HEK293 (cell line): ENCODE data around the gene UGGT1.

Experiments used
- CTCF ChIA-PET: fragments of 350-600 bp; formaldehyde crosslinking; extraction: SDS; loops from one replicate; lab custom pipeline; 2021; ENCODE audit warnings: antibody characterized with exemption; lab: Yijun Ruan, JAX
- POLR2A ChIA-PET: fragments of 300-600 bp; formaldehyde crosslinking; extraction: SDS; loops from one replicate; lab custom pipeline; 2020; ENCODE audit warnings: antibody characterized with exemption, inconsistent platforms; lab: Yijun Ruan, JAX
- H3K27ac ChIP-seq: fragments of 200-500 bp; sonication (Bioruptor generic); 2 replicates; pipeline ENCODE4 v1.5.1; 2014; ENCODE audit warnings: low read depth, low read length, control low read depth, inconsistent platforms; ENCODE audit errors: extremely low read depth
- H3K36me3 ChIP-seq, 2 experiments: fragments of 200-500 bp in 1 of 2; sonication (Bioruptor generic) in 1 of 2; 1 replicate in 1 of 2; 2 replicates in 1 of 2; pipeline ENCODE4 v1.5.1; 2014 to 2017; ENCODE audit warnings: inconsistent platforms in 2 of 2, low read length in 2 of 2; ENCODE audit not compliant: control insufficient read depth in 2 of 2, insufficient read depth in 1 of 2
- H3K4me1 ChIP-seq: fragments of 200-500 bp; sonication (Bioruptor generic); 2 replicates; pipeline ENCODE4 v1.5.1; 2014; ENCODE audit warnings: mild to moderate bottlenecking, low read length, inconsistent platforms; ENCODE audit not compliant: control insufficient read depth, insufficient read depth
- H3K4me3 ChIP-seq: 2 replicates; pipeline ENCODE4 v1.5.1; 2011; ENCODE audit warnings: low read depth, mild to moderate bottlenecking, control low read depth, low read length, moderate library complexity
- H3K9me3 ChIP-seq: fragments of 200-500 bp; sonication (Bioruptor generic); 2 replicates; pipeline ENCODE4 v1.5.1; 2014; ENCODE audit warnings: low read depth, low read length, inconsistent platforms; ENCODE audit not compliant: control insufficient read depth, insufficient read depth
- FEZF1 ChIP-seq: fragments of 450-650 bp; formaldehyde crosslinking; IDR thresholded peaks from 2 replicates; pipeline ENCODE4 v1.5.1; 2016; ENCODE audit warnings: missing biosample characterization, missing genetic modification characterization
- GLIS1 ChIP-seq: fragments of 450-650 bp; formaldehyde crosslinking; IDR thresholded peaks from 2 replicates; pipeline ENCODE4 v1.5.1; 2016; ENCODE audit warnings: missing biosample characterization, missing genetic modification characterization
- HOXC10 ChIP-seq: sonication (generic); formaldehyde crosslinking; IDR thresholded peaks from 2 replicates; pipeline ENCODE4 v1.8.1; 2023; ENCODE audit warnings: mild to moderate bottlenecking, missing genetic modification reagents
- MYNN ChIP-seq: fragments of 450-650 bp; formaldehyde crosslinking; IDR thresholded peaks from 2 replicates; pipeline ENCODE4 v1.5.1; 2016; ENCODE audit warnings: missing biosample characterization, missing genetic modification characterization, borderline replicate concordance
- ZBTB17 ChIP-seq: fragments of 450-650 bp; formaldehyde crosslinking; IDR thresholded peaks from 2 replicates; pipeline ENCODE4 v1.5.1; 2016; ENCODE audit warnings: missing biosample characterization, missing genetic modification characterization
- ZBTB21 ChIP-seq: fragments of 450-650 bp; formaldehyde crosslinking; IDR thresholded peaks from 2 replicates; pipeline ENCODE4 v1.5.1; 2017; ENCODE audit warnings: missing biosample characterization, missing genetic modification characterization
- ZBTB8A ChIP-seq: fragments of 450-650 bp; formaldehyde crosslinking; IDR thresholded peaks from 2 replicates; pipeline ENCODE4 v1.5.1; 2016; ENCODE audit warnings: missing biosample characterization, missing genetic modification characterization
- ZEB2 ChIP-seq: fragments of 450-650 bp; formaldehyde crosslinking; IDR thresholded peaks from 2 replicates; pipeline ENCODE4 v1.5.1; 2016; ENCODE audit warnings: missing biosample characterization, missing genetic modification characterization
- ZNF112 ChIP-seq: fragments of 450-650 bp; formaldehyde crosslinking; IDR thresholded peaks from 2 replicates; pipeline ENCODE4 v1.5.0; 2017; ENCODE audit warnings: missing biosample characterization, missing genetic modification characterization
- ZNF157 ChIP-seq: fragments of 450-650 bp; formaldehyde crosslinking; IDR thresholded peaks from 2 replicates; pipeline ENCODE4 v1.5.1; 2016; ENCODE audit warnings: missing biosample characterization, missing genetic modification characterization
- ZNF175 ChIP-seq: fragments of 450-650 bp; formaldehyde crosslinking; IDR thresholded peaks from 2 replicates; pipeline ENCODE4 v1.5.1; 2016; ENCODE audit warnings: missing biosample characterization, missing genetic modification characterization
- ZNF266 ChIP-seq: fragments of 450-650 bp; formaldehyde crosslinking; IDR thresholded peaks from 2 replicates; pipeline ENCODE4 v1.5.1; 2016; ENCODE audit warnings: missing biosample characterization, missing genetic modification characterization, low read depth
- ZNF366 ChIP-seq: fragments of 450-650 bp; formaldehyde crosslinking; conservative IDR thresholded peaks from 2 replicates; pipeline ENCODE4 v1.5.1; 2016; ENCODE audit warnings: missing biosample characterization, missing genetic modification characterization
- ZNF473 ChIP-seq: fragments of 450-650 bp; formaldehyde crosslinking; IDR thresholded peaks from 2 replicates; pipeline ENCODE4 v1.5.1; 2017; ENCODE audit warnings: missing biosample characterization, missing genetic modification characterization
- ZNF48 ChIP-seq: fragments of 450-650 bp; formaldehyde crosslinking; IDR thresholded peaks from 2 replicates; pipeline ENCODE4 v1.5.1; 2016; ENCODE audit warnings: missing biosample characterization, missing genetic modification characterization
- ZNF501 ChIP-seq: fragments of 450-650 bp; formaldehyde crosslinking; IDR thresholded peaks from 2 replicates; pipeline ENCODE4 v1.5.1; 2016; ENCODE audit warnings: missing biosample characterization, missing genetic modification characterization
- ZNF521 ChIP-seq: fragments of 450-650 bp; formaldehyde crosslinking; IDR thresholded peaks from 2 replicates; pipeline ENCODE4 v1.5.1; 2017; ENCODE audit warnings: missing biosample characterization, mild to moderate bottlenecking, missing genetic modification characterization
- ZNF558 ChIP-seq: fragments of 450-650 bp; formaldehyde crosslinking; IDR thresholded peaks from 2 replicates; pipeline ENCODE4 v1.5.1; 2016; ENCODE audit warnings: missing biosample characterization, missing genetic modification characterization
- ZNF624 ChIP-seq: fragments of 450-650 bp; formaldehyde crosslinking; IDR thresholded peaks from 2 replicates; pipeline ENCODE4 v1.5.1; 2017; ENCODE audit warnings: missing biosample characterization, missing genetic modification characterization
- ZNF776 ChIP-seq: fragments of 450-650 bp; formaldehyde crosslinking; IDR thresholded peaks from 2 replicates; pipeline ENCODE4 v1.5.0; 2017; ENCODE audit warnings: missing biosample characterization, missing genetic modification characterization, borderline replicate concordance
- ZNF837 ChIP-seq: fragments of 450-650 bp; formaldehyde crosslinking; IDR thresholded peaks from 2 replicates; pipeline ENCODE4 v1.5.1; 2016; ENCODE audit warnings: missing biosample characterization, missing genetic modification characterization
- ZXDB ChIP-seq: fragments of 450-650 bp; formaldehyde crosslinking; IDR thresholded peaks from 2 replicates; pipeline ENCODE4 v1.5.1; 2016; ENCODE audit warnings: missing biosample characterization, missing genetic modification characterization
- TF ChIP-seq, protein P1 (sequence below): fragments of 450-650 bp; formaldehyde crosslinking; IDR thresholded peaks from 2 replicates; pipeline ENCODE4 v1.5.1; 2016; ENCODE audit warnings: missing biosample characterization, missing genetic modification characterization
- TF ChIP-seq, protein P2 (sequence below): fragments of 450-650 bp; formaldehyde crosslinking; conservative IDR thresholded peaks from 2 replicates; pipeline ENCODE4 v1.5.1; 2016; ENCODE audit warnings: low read depth, missing biosample characterization, missing genetic modification characterization
- TF ChIP-seq, protein P3 (sequence below): fragments of 450-650 bp; formaldehyde crosslinking; IDR thresholded peaks from 2 replicates; pipeline ENCODE4 v1.5.1; 2016; ENCODE audit warnings: missing biosample characterization, missing genetic modification characterization
- TF ChIP-seq, protein P4 (sequence below): fragments of 450-650 bp; formaldehyde crosslinking; IDR thresholded peaks from 2 replicates; pipeline ENCODE4 v1.5.1; 2017; ENCODE audit warnings: missing biosample characterization, missing genetic modification characterization

The UGGT1 gene

DNA sequence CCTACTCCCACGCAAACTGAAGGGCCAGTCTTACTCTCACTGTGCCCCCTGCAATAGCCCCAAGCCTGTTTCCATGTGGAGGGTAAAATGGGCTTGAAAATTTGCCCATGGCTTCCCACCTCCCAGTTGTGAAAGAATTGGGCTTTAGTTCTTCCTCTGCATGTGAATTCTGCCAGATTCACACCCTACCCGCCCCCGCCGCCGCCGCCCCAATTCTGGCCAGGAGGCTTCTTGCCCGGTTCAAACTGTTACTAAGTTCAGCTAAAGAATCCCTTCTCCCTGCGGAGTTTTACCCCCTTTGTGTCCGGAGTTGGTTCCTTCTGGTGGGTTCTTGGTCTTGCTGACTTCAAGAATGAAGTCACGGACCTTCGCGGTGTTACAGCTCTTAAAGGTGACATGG lies 37.7 kb upstream of the UGGT1 start:
- no peaks in the 10 kb centered on the region for H3K36me3 ChIP-seq
- TF ChIP-seq, protein P1, sequence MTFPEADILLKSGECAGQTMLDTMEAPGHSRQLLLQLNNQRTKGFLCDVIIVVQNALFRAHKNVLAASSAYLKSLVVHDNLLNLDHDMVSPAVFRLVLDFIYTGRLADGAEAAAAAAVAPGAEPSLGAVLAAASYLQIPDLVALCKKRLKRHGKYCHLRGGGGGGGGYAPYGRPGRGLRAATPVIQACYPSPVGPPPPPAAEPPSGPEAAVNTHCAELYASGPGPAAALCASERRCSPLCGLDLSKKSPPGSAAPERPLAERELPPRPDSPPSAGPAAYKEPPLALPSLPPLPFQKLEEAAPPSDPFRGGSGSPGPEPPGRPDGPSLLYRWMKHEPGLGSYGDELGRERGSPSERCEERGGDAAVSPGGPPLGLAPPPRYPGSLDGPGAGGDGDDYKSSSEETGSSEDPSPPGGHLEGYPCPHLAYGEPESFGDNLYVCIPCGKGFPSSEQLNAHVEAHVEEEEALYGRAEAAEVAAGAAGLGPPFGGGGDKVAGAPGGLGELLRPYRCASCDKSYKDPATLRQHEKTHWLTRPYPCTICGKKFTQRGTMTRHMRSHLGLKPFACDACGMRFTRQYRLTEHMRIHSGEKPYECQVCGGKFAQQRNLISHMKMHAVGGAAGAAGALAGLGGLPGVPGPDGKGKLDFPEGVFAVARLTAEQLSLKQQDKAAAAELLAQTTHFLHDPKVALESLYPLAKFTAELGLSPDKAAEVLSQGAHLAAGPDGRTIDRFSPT (tag by site-specific recombination) = no peak
- TF ChIP-seq ZBTB21 (tag by site-specific recombination) (no peak), ZNF175 (no peak), GLIS1 (tag by site-specific recombination) (no peak), ZNF157 (tag by site-specific recombination) (no peak), ZNF266 (tag by site-specific recombination) (no peak), FEZF1 (tag by site-specific recombination) (no peak), ZNF776 (tag by site-specific recombination) (no peak), ZNF521 (no peak), ZNF501 (tag by site-specific recombination) (no peak), ZBTB17 (no peak)
- TF ChIP-seq, protein P2, sequence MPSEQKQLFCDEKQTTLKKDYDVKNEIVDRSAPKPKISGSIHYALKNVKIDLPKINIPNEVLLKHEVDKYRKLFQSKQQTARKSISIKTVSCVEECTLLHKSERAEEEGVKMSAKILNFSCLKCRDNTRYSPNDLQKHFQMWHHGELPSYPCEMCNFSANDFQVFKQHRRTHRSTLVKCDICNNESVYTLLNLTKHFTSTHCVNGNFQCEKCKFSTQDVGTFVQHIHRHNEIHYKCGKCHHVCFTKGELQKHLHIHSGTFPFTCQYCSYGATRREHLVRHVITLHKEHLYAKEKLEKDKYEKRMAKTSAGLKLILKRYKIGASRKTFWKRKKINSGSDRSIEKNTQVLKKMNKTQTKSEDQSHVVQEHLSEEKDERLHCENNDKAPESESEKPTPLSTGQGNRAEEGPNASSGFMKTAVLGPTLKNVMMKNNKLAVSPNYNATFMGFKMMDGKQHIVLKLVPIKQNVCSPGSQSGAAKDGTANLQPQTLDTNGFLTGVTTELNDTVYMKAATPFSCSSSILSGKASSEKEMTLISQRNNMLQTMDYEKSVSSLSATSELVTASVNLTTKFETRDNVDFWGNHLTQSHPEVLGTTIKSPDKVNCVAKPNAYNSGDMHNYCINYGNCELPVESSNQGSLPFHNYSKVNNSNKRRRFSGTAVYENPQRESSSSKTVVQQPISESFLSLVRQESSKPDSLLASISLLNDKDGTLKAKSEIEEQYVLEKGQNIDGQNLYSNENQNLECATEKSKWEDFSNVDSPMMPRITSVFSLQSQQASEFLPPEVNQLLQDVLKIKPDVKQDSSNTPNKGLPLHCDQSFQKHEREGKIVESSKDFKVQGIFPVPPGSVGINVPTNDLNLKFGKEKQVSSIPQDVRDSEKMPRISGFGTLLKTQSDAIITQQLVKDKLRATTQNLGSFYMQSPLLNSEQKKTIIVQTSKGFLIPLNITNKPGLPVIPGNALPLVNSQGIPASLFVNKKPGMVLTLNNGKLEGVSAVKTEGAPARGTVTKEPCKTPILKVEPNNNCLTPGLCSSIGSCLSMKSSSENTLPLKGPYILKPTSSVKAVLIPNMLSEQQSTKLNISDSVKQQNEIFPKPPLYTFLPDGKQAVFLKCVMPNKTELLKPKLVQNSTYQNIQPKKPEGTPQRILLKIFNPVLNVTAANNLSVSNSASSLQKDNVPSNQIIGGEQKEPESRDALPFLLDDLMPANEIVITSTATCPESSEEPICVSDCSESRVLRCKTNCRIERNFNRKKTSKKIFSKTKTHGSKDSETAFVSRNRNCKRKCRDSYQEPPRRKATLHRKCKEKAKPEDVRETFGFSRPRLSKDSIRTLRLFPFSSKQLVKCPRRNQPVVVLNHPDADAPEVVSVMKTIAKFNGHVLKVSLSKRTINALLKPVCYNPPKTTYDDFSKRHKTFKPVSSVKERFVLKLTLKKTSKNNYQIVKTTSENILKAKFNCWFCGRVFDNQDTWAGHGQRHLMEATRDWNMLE = no peak
- TF ChIP-seq, protein P3, sequence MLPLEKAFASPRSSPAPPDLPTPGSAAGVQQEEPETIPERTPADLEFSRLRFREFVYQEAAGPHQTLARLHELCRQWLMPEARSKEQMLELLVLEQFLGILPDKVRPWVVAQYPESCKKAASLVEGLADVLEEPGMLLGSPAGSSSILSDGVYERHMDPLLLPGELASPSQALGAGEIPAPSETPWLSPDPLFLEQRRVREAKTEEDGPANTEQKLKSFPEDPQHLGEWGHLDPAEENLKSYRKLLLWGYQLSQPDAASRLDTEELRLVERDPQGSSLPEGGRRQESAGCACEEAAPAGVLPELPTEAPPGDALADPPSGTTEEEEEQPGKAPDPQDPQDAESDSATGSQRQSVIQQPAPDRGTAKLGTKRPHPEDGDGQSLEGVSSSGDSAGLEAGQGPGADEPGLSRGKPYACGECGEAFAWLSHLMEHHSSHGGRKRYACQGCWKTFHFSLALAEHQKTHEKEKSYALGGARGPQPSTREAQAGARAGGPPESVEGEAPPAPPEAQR = no peak
- H3K4me1 ChIP-seq = no peaks in the 10 kb centered on the region
- POLR2A ChIA-PET = interaction anchor here (0.8 kb wide), 1 partner anchor 37 kb away, joined by 5 read pairs; the partner anchor contains the start of gene UGGT1
- no peak overlapping the region for H3K27ac ChIP-seq
- CTCF ChIA-PET = interaction anchor here (0.8 to 1.8 kb wide), 3 partner anchors 9 to 124 kb away, joined by 3 to 4 read pairs (median 4); no protein-coding TSS in a partner anchor
- H3K4me3 ChIP-seq = no peak overlapping the region
- H3K9me3 ChIP-seq = no peaks in the 10 kb centered on the region

DNA sequence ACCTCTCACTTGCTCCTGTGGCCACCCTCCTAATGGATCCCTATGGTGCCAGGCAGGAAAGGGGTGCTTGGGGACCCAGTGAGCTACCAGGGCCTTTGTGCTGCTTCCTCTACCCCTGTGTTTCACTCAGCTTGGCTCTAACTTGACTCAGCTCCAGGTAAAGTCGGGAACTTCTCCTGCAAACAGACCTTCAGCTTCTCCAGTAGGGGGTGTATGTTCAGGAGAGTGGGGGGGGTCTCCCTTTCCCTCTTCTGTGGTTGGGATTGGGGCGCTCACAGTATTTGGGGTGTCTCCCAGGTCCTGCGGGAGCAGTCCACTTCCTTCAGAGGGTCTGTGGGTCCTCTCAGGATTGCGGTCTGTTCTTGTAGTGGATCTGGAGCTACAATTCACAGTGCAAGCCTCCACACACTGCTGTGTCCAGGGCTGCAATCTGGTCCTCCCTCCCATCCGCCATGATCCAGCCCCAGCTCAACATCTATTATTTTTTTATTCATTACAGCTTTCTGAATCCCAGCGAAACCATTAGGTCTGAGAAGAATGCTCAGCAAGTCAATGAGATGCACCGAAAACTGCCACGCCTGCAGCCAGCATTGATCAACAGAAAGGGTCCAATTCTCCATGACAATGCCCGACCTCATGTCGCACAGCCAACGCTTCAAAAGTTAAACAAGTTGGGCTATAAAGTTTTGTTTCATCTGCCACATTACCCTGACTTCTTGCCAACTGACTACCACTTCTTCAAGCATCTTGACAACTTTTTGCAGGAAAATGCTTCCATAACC lies 36.7 kb upstream of the UGGT1 start:
- POLR2A ChIA-PET = interaction anchor here (0.8 kb wide), 1 partner anchor 36 kb away, joined by 5 read pairs; the partner anchor contains the start of gene UGGT1
- TF ChIP-seq, protein P4, sequence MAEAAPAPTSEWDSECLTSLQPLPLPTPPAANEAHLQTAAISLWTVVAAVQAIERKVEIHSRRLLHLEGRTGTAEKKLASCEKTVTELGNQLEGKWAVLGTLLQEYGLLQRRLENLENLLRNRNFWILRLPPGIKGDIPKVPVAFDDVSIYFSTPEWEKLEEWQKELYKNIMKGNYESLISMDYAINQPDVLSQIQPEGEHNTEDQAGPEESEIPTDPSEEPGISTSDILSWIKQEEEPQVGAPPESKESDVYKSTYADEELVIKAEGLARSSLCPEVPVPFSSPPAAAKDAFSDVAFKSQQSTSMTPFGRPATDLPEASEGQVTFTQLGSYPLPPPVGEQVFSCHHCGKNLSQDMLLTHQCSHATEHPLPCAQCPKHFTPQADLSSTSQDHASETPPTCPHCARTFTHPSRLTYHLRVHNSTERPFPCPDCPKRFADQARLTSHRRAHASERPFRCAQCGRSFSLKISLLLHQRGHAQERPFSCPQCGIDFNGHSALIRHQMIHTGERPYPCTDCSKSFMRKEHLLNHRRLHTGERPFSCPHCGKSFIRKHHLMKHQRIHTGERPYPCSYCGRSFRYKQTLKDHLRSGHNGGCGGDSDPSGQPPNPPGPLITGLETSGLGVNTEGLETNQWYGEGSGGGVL (tag by site-specific recombination) = no peak
- TF ChIP-seq ZBTB8A (tag by site-specific recombination) (no peak), HOXC10 (no peak), ZNF366 (tag by site-specific recombination) (no peak), MYNN (tag by site-specific recombination) (no peak), ZNF624 (tag by site-specific recombination) (no peak), ZNF473 (tag by site-specific recombination) (no peak), ZNF837 (no peak), ZEB2 (tag by site-specific recombination) (no peak), ZNF112 (tag by site-specific recombination) (no peak), ZNF48 (tag by site-specific recombination) (no peak), ZXDB (tag by site-specific recombination) (no peak), ZNF558 (tag by site-specific recombination) (no peak)

More for the DNA sequence above, 36.7 kb upstream of the UGGT1 start:
- Histone ChIP-seq H3K4me3 (no peak overlapping the region), H3K36me3 (no peaks in the 10 kb centered on the region), H3K4me1 (no peaks in the 10 kb centered on the region), H3K27ac (no peak overlapping the region), H3K9me3 (no peaks in the 10 kb centered on the region)
- CTCF ChIA-PET = interaction anchor here (1.0 to 1.8 kb wide), 2 partner anchors 9 to 123 kb away, joined by 3 to 4 read pairs; no protein-coding TSS in a partner anchor
